ENCODE measurements around the gene GPSM3. TPM values are rescaled to one million over a fixed set of nuclear protein-coding genes. Genes with fewer than 3 reads are reported as not detected.

Gene GPSM3
- total RNA-seq, 1 experiment from 2014 or later: 3.4 TPM

- in situ Hi-C loops (cut with HindIII; ENCODE audit: low pct_unique_long_range_greater_than_20kb, low sequenced_read_pairs): no loop called here
Measured at GRCh38 chr6:32178547-32179440, 13.6 kb downstream of the GPSM3 start.

DNA sequence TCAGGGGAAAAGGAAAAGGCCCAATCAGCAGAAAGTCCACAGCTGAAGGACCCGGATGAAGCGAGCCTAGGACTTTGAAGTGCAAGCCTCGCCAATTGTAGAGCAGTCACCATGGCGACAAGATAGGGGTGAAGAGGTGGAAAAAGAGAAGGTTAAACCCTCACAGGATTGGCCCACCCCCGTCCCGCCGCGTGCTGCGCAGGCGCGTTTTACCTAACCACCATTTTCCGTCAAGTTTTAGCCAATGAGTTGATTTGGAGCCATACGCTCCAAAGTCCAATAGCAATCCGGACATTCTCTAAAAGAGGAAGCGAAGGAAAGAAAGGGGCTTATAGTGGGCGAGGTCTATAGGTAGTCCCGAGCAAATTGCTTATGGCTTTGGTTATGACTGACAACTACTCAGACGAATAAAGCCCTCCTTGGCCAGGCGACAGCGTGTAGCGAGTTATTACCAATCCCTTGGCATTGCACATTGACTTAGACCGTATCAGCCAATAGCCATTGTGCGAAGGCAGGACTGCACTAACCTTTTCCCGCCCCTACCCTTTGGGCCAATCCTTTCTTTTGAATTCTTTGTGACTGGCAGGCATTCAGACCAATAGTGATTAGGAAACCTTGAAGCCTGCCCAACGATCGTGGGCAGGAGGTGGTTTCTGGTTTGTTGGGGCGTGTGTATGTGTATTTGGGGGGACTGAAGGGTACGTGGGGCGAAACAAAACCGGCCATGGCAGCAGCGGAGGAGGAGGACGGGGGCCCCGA is 14.5 kb downstream of the GPSM3 start, which contains the start of gene RNF5:
Gene RNF5, plus strand, starts transcription at position 618 of the 759 bp plus-strand sequence. Its CDS starts 107 bp downstream, at position 725.
- in situ Hi-C loops (cut with HindIII; ENCODE audit: low pct_unique_long_range_greater_than_20kb, low sequenced_read_pairs): no loop called here

More at GRCh38 chr6:32178547-32179440, 13.6 kb downstream of the GPSM3 start:
- DNase-seq (ENCODE audit: low read depth): no peak

DNA sequence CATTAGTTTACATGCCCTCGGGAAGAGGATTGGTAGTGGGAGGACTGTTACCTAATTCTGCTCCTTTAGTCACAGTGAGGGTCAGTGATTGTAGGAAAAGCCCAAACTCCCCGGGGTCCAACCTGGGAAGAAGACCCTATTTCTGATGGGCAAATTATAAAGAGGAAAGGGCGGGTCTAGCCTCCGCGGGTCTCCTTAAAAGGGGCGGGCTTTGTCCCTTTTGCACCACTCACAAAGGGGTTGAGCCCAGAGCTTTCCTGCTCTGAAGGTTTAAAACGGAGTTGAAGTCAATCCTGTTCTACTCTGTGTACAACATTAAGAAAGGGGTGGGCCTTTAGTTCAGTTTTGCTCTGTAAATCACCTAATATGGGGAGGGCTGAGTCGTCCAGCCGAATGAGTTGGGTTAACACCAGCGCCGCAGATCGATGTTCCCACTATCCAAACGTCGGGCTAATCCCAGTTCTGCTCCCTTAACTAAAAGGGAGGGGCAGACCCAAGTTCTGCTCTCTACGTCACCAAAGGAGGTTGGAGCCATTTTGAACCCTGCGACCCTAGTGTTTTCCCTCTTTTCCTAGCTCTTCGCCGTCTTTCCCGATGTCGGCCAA is 15.2 kb downstream of the GPSM3 start:
- peak; percentile 76 for DNase-seq (ENCODE audit: low read depth)
- in situ Hi-C loops (cut with HindIII; ENCODE audit: low pct_unique_long_range_greater_than_20kb, low sequenced_read_pairs): no loop called here

More for the DNA sequence above, 14.5 kb downstream of the GPSM3 start, which contains the start of gene RNF5:
- peak; percentile 100 for DNase-seq (ENCODE audit: low read depth)

- in situ Hi-C loops (cut with HindIII; ENCODE audit: low pct_unique_long_range_greater_than_20kb, low sequenced_read_pairs): no loop called here
- DNase-seq (ENCODE audit: low read depth): no peak
Measured at GRCh38 chr6:32176476-32177182, 15.8 kb downstream of the GPSM3 start.

- in situ Hi-C loops (cut with HindIII; ENCODE audit: low pct_unique_long_range_greater_than_20kb, low sequenced_read_pairs): no loop called here
- peak; percentile 93 for DNase-seq (ENCODE audit: low read depth)
Measured at GRCh38 chr6:32175711-32176475, 16.6 kb downstream of the GPSM3 start, which contains the start of gene AGPAT1. Gene AGPAT1 (minus strand): TSS chr6:32176084. CDS start chr6:32171496, 4,588 bp downstream.

GRCh38 chr6:32175322-32175710 is 17.1 kb downstream of the GPSM3 start:
- in situ Hi-C loops (cut with HindIII; ENCODE audit: low pct_unique_long_range_greater_than_20kb, low sequenced_read_pairs): no loop called here

DNA sequence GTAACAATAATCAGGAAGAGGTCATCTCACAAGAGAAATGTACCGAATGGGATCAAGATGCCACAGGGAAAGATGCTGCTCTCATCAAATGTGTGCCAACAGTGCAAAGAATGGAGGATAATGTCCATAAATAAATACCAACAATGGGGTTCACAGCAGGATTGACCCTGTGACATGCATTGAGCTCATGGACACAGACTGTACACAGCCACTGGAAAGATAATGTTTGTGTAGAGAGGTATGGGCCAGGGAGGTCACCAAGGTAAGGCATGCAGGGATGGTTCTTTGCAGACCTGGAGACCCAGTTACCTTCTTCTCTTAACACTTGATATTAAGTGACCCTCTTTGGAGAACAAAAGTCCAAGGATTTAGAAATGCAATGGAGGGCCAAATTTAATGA is 18.0 kb downstream of the GPSM3 start:
- DNase-seq (ENCODE audit: low read depth): no peak
- in situ Hi-C loops (cut with HindIII; ENCODE audit: low pct_unique_long_range_greater_than_20kb, low sequenced_read_pairs): no loop called here

More at GRCh38 chr6:32175322-32175710, 17.1 kb downstream of the GPSM3 start:
- no peak for DNase-seq (ENCODE audit: low read depth)

- no peak for DNase-seq (ENCODE audit: low read depth)
- in situ Hi-C loops (cut with HindIII; ENCODE audit: low pct_unique_long_range_greater_than_20kb, low sequenced_read_pairs): no loop called here
Measured at GRCh38 chr6:32173051-32173727, 19.3 kb downstream of the GPSM3 start.

GRCh38 chr6:32171234-32171633 is 21.2 kb downstream of the GPSM3 start:
- no peak for DNase-seq (ENCODE audit: low read depth)
- in situ Hi-C loops (cut with HindIII; ENCODE audit: low pct_unique_long_range_greater_than_20kb, low sequenced_read_pairs): no loop called here

- DNase-seq (ENCODE audit: low read depth): no peak
- in situ Hi-C loops (cut with HindIII; ENCODE audit: low pct_unique_long_range_greater_than_20kb, low sequenced_read_pairs): no loop called here
Measured at GRCh38 chr6:32170294-32170693, 22.1 kb downstream of the GPSM3 start.

- DNase-seq (ENCODE audit: low read depth): no peak
- in situ Hi-C loops (cut with HindIII; ENCODE audit: low pct_unique_long_range_greater_than_20kb, low sequenced_read_pairs): no loop called here
Measured at GRCh38 chr6:32168807-32169591, 23.4 kb downstream of the GPSM3 start.

- in situ Hi-C loops (cut with HindIII; ENCODE audit: low pct_unique_long_range_greater_than_20kb, low sequenced_read_pairs): no loop called here
- DNase-seq (ENCODE audit: low read depth): no peak
Measured at GRCh38 chr6:32168350-32168749, 24.1 kb downstream of the GPSM3 start.

- in situ Hi-C loops (cut with HindIII; ENCODE audit: low pct_unique_long_range_greater_than_20kb, low sequenced_read_pairs): no loop called here
Measured at GRCh38 chr6:32167761-32168262, 24.6 kb downstream of the GPSM3 start.

DNA sequence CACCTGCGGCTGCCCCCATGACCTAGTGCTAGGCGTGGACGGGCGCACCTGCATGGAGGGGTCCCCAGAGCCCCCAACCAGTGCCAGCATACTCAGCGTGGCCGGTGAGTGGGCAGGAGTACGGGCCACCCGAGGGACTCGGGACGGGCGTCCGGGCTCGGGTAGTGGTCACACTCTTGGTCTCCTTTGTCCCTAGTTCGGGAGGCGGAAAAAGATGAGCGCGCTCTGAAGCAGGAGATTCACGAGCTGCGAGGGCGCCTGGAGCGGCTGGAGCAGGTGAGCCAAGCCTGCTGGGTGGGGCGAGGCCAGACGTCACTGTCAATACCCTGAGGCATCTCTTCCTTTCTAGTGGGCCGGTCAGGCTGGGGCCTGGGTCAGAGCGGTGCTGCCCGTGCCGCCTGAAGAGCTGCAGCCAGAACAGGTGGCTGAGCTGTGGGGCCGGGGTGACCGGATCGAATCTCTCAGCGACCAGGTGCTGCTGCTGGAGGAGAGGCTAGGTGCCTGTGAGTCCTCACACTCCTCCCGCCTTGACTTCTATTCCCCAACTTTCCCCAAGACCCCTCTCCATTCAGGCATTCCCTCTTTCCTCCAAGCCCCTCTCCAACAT is 25.2 kb downstream of the GPSM3 start:
- no peak for DNase-seq (ENCODE audit: low read depth)
- in situ Hi-C loops (cut with HindIII; ENCODE audit: low pct_unique_long_range_greater_than_20kb, low sequenced_read_pairs): no loop called here

More at GRCh38 chr6:32167761-32168262, 24.6 kb downstream of the GPSM3 start:
- DNase-seq (ENCODE audit: low read depth): no peak

GRCh38 chr6:32166411-32167061 is 25.9 kb downstream of the GPSM3 start:
- in situ Hi-C loops (cut with HindIII; ENCODE audit: low pct_unique_long_range_greater_than_20kb, low sequenced_read_pairs): no loop called here
- no peak for DNase-seq (ENCODE audit: low read depth)
